HepG2 (cell line): ENCODE results near the gene MRGPRE. TPM values are rescaled to one million over a fixed set of nuclear protein-coding genes. Genes with fewer than 3 reads are reported as not detected.

Source experiments
- ATAC-seq: fragments of 200-7000 bp; cut with Tn5 transposase; 3 replicates; pipeline ENCODE4 v1.9.1; 2020; ENCODE audit warnings: mild to moderate bottlenecking, moderate library complexity
- BruUV-seq: library from RNA; stranded (reverse); fragments of 400-500 nt; replicated peaks from 2 replicates; lab custom pipeline; 2021; lab: Mats Ljungman, UMichigan
- CTCF ChIA-PET: fragments of 300-600 bp; formaldehyde crosslinking; extraction: SDS; loops from one replicate; lab custom pipeline; 2021; ENCODE audit warnings: low total read pairs, inconsistent platforms, low intra/inter-chr PET ratio; lab: Yijun Ruan, JAX
- POLR2A ChIA-PET: fragments of 350-600 bp; sonication (Branson Sonifier 250); formaldehyde crosslinking; loops from one replicate; lab custom pipeline; 2020; ENCODE audit warnings: antibody characterized with exemption, inconsistent platforms; lab: Yijun Ruan, JAX
- DNase-seq: peaks from one replicate; pipeline ENCODE4 v3.0.0-alpha.2; 2015; ENCODE audit warnings: low spot score
- FAIRE-seq: peaks from 3 replicates; lab custom pipeline; 2011; peaks lifted over from hg19 to GRCh38; lab: Jason Lieb, UNC
- H2AFZ ChIP-seq: one replicate; pipeline ENCODE4 v1.6.1; 2011; ENCODE audit warnings: low read length, inconsistent platforms
- H3K27ac ChIP-seq: fragments of 300-600 bp; 3 replicates; pipeline ENCODE4 v1.8.0; 2011; ENCODE audit warnings: mixed run types, mild to moderate bottlenecking, mixed read lengths, low read length, inconsistent platforms; ENCODE audit not compliant: insufficient read depth; ENCODE audit errors: extremely low read length
- H3K27me3 ChIP-seq, 2 experiments: fragments of 200-600 bp in 1 of 2; 2 replicates in 1 of 2; 3 replicates in 1 of 2; pipeline versions ENCODE4 v1.6.0 to v1.8.0; 2011; ENCODE audit warnings: low read length in 2 of 2, mild to moderate bottlenecking in 2 of 2, moderate library complexity in 2 of 2, inconsistent platforms in 1 of 2; ENCODE audit not compliant: insufficient read depth in 2 of 2, control insufficient read depth in 1 of 2
- H3K36me3 ChIP-seq, 2 experiments: fragments of 200-600 bp in 1 of 2; replicated peaks in 1 of 2; 2 replicates in 1 of 2; 3 replicates in 1 of 2; pipeline versions ENCODE4 v1.5.1 to v1.8.0; 2011; ENCODE audit warnings: low read length in 2 of 2, inconsistent platforms in 1 of 2; ENCODE audit not compliant: insufficient read depth in 2 of 2, control insufficient read depth in 1 of 2
- H3K4me1 ChIP-seq: 2 replicates; pipeline ENCODE4 v1.5.1; 2012; ENCODE audit warnings: low read length, inconsistent platforms; ENCODE audit not compliant: insufficient read depth
- H3K4me2 ChIP-seq: 2 replicates; pipeline ENCODE4 v1.6.0; 2011; ENCODE audit warnings: low read depth, low read length, inconsistent platforms
- H3K4me3 ChIP-seq, 3 experiments: fragments of 200-600 bp in 1 of 3; sonication (generic), shearing (Covaris generic) in 1 of 3; replicated peaks in 1 of 3; 2 replicates each; pipeline ENCODE4 v1.5.1; 2011 to 2016; ENCODE audit warnings: low read length in 3 of 3, inconsistent platforms in 2 of 3, low read depth in 2 of 3, mild to moderate bottlenecking in 2 of 3, control low read depth in 1 of 3, mixed read lengths in 1 of 3; ENCODE audit not compliant: insufficient read depth in 1 of 3
- H3K79me2 ChIP-seq: one replicate; pipeline ENCODE4 v1.6.1; 2011; ENCODE audit warnings: low read length, inconsistent platforms; ENCODE audit not compliant: insufficient read depth
- H3K9ac ChIP-seq: 2 replicates; pipeline ENCODE4 v1.6.0; 2011; ENCODE audit warnings: mild to moderate bottlenecking, low read depth, low read length, inconsistent platforms; ENCODE audit not compliant: insufficient read depth
- H3K9me3 ChIP-seq: 2 replicates; pipeline ENCODE4 v1.5.1; 2012; ENCODE audit warnings: mild to moderate bottlenecking, low read length
- H4K20me1 ChIP-seq: 2 replicates; pipeline ENCODE4 v1.6.0; 2011; ENCODE audit warnings: inconsistent platforms, mild to moderate bottlenecking, low read length, moderate library complexity; ENCODE audit not compliant: insufficient read depth
- FOXA3 ChIP-seq: IDR thresholded peaks from 2 replicates; pipeline ENCODE4 v1.6.1; 2016; ENCODE audit warnings: missing genetic modification reagents, missing compliant biosample characterization
- NCOA5 ChIP-seq: sonication (generic); formaldehyde crosslinking; IDR thresholded peaks from 2 replicates; pipeline ENCODE4 v1.4.0; 2020; ENCODE audit warnings: missing genetic modification reagents
- NONO ChIP-seq, 2 experiments: fragments of 450-650 bp in 1 of 2; sonication (generic) in 1 of 2; formaldehyde crosslinking in 1 of 2; IDR thresholded peaks in 1 of 2; conservative IDR thresholded peaks in 1 of 2; 2 replicates each; pipeline versions ENCODE4 v1.6.1 to v1.8.0; 2017 to 2022; ENCODE audit warnings: mild to moderate bottlenecking in 1 of 2, missing genetic modification reagents in 1 of 2, moderate library complexity in 1 of 2
- SCMH1 ChIP-seq: sonication (generic); formaldehyde crosslinking; IDR thresholded peaks from 2 replicates; pipeline ENCODE4 v1.9.0; 2021; ENCODE audit warnings: missing genetic modification reagents, mild to moderate bottlenecking, borderline replicate concordance
- ZKSCAN1 ChIP-seq: fragments of 150-350 bp; IDR thresholded peaks from 2 replicates; pipeline ENCODE4 v1.6.1; 2014; ENCODE audit warnings: low read length
- ZNF136 ChIP-seq: sonication (generic); formaldehyde crosslinking; IDR thresholded peaks from 2 replicates; pipeline ENCODE4 v1.8.1; 2022; ENCODE audit warnings: low read depth, mild to moderate bottlenecking, moderate library complexity, missing genetic modification reagents
- ZNF232 ChIP-seq: sonication (generic); formaldehyde crosslinking; IDR thresholded peaks from 2 replicates; pipeline ENCODE4 v1.4.0; 2020; ENCODE audit warnings: missing genetic modification reagents, borderline replicate concordance
- ZNF335 ChIP-seq: sonication (generic); formaldehyde crosslinking; IDR thresholded peaks from 2 replicates; pipeline ENCODE4 v1.4.0; 2020; ENCODE audit warnings: missing genetic modification reagents
- ZNF34 ChIP-seq: sonication (generic); formaldehyde crosslinking; IDR thresholded peaks from 2 replicates; pipeline ENCODE4 v1.4.0; 2020; ENCODE audit warnings: mild to moderate bottlenecking, missing genetic modification reagents, borderline replicate concordance
- ZNF382 ChIP-seq: sonication (generic); formaldehyde crosslinking; IDR thresholded peaks from 2 replicates; pipeline ENCODE4 v1.5.0; 2020; ENCODE audit warnings: missing genetic modification reagents, mild to moderate bottlenecking, borderline replicate concordance
- ZNF644 ChIP-seq: IDR thresholded peaks from 2 replicates; pipeline ENCODE4 v1.6.1; 2016; ENCODE audit warnings: low read depth
- WGBS: methylation state at CpG from one replicate; pipeline ENCODE4 v1.1.6; 2017; ENCODE audit warnings: low lambda C conversion rate; 5-methylcytosine and 5-hydroxymethylcytosine counted together
- in situ Hi-C: cut with HindIII; loops from 2 replicates; pipeline ENCODE4 v1.10.0; 2017; ENCODE audit warnings: low pct_unique_long_range_greater_than_20kb; ENCODE audit not compliant: extremely low pct_ligation_motif_present
- intact Hi-C: fragments of 100-400 bp; cut with micrococcal nuclease; formaldehyde crosslinking; loops from one replicate; pipeline ENCODE4 v1.10.0; 2022; ENCODE audit not compliant: unreplicated experiment
- polyA plus RNA-seq, 8 experiments: library from polyadenylated mRNA; depleted of rRNA in 3 of 8; stranded (reverse) in 7 of 8; unstranded in 1 of 8; fragments of >200 nt; fragmentation: Illumina TruSeq in 4 of 8; extraction: Trizol in 4 of 8; gene quantifications; 2 replicates each; pipeline versions ENCODE4 v1.2.1 to v1.2.3, GENCODE V29; 2011 to 2016; ENCODE audit warnings: low read depth in 4 of 8, missing spikeins in 1 of 8, mixed read lengths in 1 of 8; ENCODE audit not compliant: insufficient read depth in 1 of 8
- total RNA-seq, 5 experiments: library from RNA; depleted of rRNA; stranded (reverse); fragments of >200 nt; fragmentation: Illumina TruSeq; extraction: Trizol; gene quantifications; 2 replicates each; pipeline ENCODE4 v1.2.3, GENCODE V29; 2016; ENCODE audit warnings: low read depth in 1 of 5
- TF ChIP-seq, protein P1 (sequence below): sonication (generic); formaldehyde crosslinking; IDR thresholded peaks from 2 replicates; pipeline ENCODE4 v1.5.0; 2020; ENCODE audit warnings: missing genetic modification reagents, mild to moderate bottlenecking, borderline replicate concordance
- TF ChIP-seq, protein P2 (sequence below): sonication (generic); formaldehyde crosslinking; IDR thresholded peaks from 2 replicates; pipeline ENCODE4 v1.5.1; 2020; ENCODE audit warnings: missing genetic modification reagents, mild to moderate bottlenecking, borderline replicate concordance
- TF ChIP-seq, protein P3 (sequence below): sonication (generic); formaldehyde crosslinking; IDR thresholded peaks from 2 replicates; pipeline ENCODE4 v1.4.0; 2020; ENCODE audit warnings: mild to moderate bottlenecking, missing genetic modification reagents

Gene MRGPRE
- total and polyA plus RNA-seq, 2 of the 13 experiments (the other 11 are each of a cell fraction or from before 2014, with no cell fraction given): not detected

DNA sequence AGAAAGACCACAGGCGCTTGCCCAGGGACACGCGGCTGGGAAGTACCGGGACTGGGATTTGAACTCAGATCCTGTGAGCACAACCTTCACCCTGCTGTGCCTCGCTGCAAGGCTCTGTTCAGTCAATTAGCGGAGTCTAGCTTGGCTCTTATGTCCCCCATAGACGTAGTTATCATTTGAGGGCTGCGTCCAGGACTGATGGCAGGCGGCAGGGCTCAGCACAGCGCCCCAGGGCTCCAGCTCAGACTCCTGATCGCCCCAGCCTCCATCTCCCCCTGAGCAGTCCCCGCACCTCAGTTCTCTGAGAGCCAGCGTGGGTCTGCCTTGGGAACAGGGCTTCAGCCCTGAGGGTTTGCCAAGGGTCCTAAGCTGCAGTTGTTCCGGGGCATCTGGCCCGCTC, 33.4 kb downstream of the MRGPRE start:
- in situ Hi-C loops: no loop called here
- ChIA-PET CTCF (no interaction called here), POLR2A (no interaction called here)
- FAIRE-seq: no peak
- Histone ChIP-seq H2AFZ (no peak overlapping the region), H3K4me3 (no peak overlapping the region), H3K4me2 (no peak overlapping the region), H4K20me1 (0 out of 2 replicates have a peak, but pooled peaks cover 7% of the 10 kb centered on the region), H3K27ac (no peak overlapping the region), H3K9me3 (no peaks in the 10 kb centered on the region), H3K79me2 (no peaks in the 10 kb centered on the region), H3K36me3 (no peaks in the 10 kb centered on the region), H3K27me3 (peaks cover 25 to 88% of the 10 kb centered on the region in 2 experiments; a peak in 4 of 5 replicates), H3K9ac (no peak overlapping the region), H3K4me1 (no peaks in the 10 kb centered on the region)
- ATAC-seq: no peak
- TF ChIP-seq FOXA3: no peak
- no TSS peak for BruUV-seq
- WGBS: 39% methylated on average over 3 of the region's 15 CpGs
- DNase-seq: no peak
- intact Hi-C loops: no loop called here

DNA sequence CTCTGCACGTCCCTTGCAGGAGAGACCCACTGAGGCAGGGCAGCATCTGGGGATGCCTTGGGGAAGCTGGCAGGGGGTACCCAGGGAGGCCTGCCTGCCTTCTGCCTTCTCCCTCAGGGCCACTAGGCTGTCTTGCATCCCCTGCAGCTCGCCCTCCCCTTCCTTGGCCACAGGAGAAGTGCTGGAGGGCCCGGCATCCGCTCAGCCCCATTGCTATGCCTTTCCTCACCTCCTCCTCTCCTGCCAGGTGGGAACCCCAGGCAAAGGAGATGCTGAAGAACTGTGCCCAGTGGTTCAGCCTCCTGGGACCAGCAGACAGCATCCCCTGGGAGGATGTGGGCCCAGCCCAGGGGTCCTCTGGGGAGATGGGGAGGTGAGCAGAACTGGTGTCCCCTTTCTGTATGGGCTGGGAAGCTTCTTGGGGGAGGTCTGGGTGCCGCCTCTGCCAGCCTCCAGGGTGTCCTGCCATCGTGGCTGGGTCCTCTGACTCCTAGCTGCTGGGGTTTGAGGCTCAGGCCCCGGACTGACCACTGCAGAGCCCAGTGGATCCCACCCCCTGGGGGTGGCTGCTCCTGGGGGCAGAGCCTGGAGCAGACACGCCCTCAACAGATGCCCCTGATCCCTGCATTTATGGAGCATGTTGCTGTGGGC, 34.2 kb downstream of the MRGPRE start:
- Histone ChIP-seq H4K20me1 (0 out of 2 replicates have a peak, but pooled peaks cover 7% of the 10 kb centered on the region), H2AFZ (no peak overlapping the region), H3K79me2 (no peaks in the 10 kb centered on the region), H3K9me3 (no peaks in the 10 kb centered on the region), H3K27me3 (peaks cover 30 to 88% of the 10 kb centered on the region in 2 experiments; a peak in 4 of 5 replicates), H3K4me2 (no peak overlapping the region), H3K4me1 (no peaks in the 10 kb centered on the region), H3K4me3 (no peak overlapping the region), H3K9ac (no peak overlapping the region), H3K36me3 (no peaks in the 10 kb centered on the region), H3K27ac (no peak overlapping the region)
- BruUV-seq: no TSS peak
- DNase-seq: no peak
- 0% methylated on average over 1 of the region's 8 CpGs for WGBS
- intact Hi-C loops (no loop called here), in situ Hi-C loops (no loop called here)
- ChIA-PET CTCF (no interaction called here), POLR2A (no interaction called here)
- TF ChIP-seq, protein P1, sequence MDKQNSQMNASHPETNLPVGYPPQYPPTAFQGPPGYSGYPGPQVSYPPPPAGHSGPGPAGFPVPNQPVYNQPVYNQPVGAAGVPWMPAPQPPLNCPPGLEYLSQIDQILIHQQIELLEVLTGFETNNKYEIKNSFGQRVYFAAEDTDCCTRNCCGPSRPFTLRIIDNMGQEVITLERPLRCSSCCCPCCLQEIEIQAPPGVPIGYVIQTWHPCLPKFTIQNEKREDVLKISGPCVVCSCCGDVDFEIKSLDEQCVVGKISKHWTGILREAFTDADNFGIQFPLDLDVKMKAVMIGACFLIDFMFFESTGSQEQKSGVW (CRISPR knock-in tag): no peak
- TF ChIP-seq SCMH1 (CRISPR knock-in tag) (no peak), ZNF382 (CRISPR knock-in tag) (no peak), NCOA5 (CRISPR knock-in tag) (no peak), ZNF335 (no peak), ZNF232 (CRISPR knock-in tag) (no peak), ZKSCAN1 (no peak), ZNF136 (CRISPR knock-in tag) (no peak), NONO (IDR thresholded peaks at IDR 0.05) (no peak), NONO (CRISPR knock-in tag; conservative IDR thresholded peaks at IDR 0.05) (no peak), ZNF34 (CRISPR knock-in tag) (no peak), ZNF644 (CRISPR knock-in tag) (no peak)
- TF ChIP-seq, protein P2, sequence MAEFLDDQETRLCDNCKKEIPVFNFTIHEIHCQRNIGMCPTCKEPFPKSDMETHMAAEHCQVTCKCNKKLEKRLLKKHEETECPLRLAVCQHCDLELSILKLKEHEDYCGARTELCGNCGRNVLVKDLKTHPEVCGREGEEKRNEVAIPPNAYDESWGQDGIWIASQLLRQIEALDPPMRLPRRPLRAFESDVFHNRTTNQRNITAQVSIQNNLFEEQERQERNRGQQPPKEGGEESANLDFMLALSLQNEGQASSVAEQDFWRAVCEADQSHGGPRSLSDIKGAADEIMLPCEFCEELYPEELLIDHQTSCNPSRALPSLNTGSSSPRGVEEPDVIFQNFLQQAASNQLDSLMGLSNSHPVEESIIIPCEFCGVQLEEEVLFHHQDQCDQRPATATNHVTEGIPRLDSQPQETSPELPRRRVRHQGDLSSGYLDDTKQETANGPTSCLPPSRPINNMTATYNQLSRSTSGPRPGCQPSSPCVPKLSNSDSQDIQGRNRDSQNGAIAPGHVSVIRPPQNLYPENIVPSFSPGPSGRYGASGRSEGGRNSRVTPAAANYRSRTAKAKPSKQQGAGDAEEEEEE (CRISPR knock-in tag): no peak
- TF ChIP-seq, protein P3, sequence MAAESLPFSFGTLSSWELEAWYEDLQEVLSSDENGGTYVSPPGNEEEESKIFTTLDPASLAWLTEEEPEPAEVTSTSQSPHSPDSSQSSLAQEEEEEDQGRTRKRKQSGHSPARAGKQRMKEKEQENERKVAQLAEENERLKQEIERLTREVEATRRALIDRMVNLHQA (CRISPR knock-in tag): no peak
- FAIRE-seq: no peak
- no peak for ATAC-seq
